Thoracic aorta (tissue), 2 donors: ENCODE data around the gene RRP15. TPM values are rescaled to one million over a fixed set of nuclear protein-coding genes. Genes with fewer than 3 reads are reported as not detected.

ENCODE experiments used
- ATAC-seq: fragments of 150-250 bp; one replicate; pipeline ENCODE4 v1.8.0; 2017; ENCODE audit warnings: low read depth; ENCODE audit not compliant: insufficient number of reproducible peaks, low FRiP score
- DNase-seq: peaks from one replicate; pipeline ENCODE4 v3.0.0-alpha.2; 2020; ENCODE audit warnings: low spot score
- H3K27ac ChIP-seq, 2 donors: fragments of 200-600 bp; sonication (generic); 1 replicate in 1 of 2; 2 replicates in 1 of 2; pipeline ENCODE4 v1.5.1; 2016; ENCODE audit warnings: mild to moderate bottlenecking in 2 of 2, moderate library complexity in 2 of 2
- H3K27me3 ChIP-seq: fragments of 200-600 bp; sonication (generic); replicated peaks from 2 replicates; pipeline ENCODE4 v1.6.0; 2016; ENCODE audit warnings: mild to moderate bottlenecking; ENCODE audit not compliant: insufficient read depth
- H3K36me3 ChIP-seq: fragments of 200-600 bp; sonication (generic); one replicate; pipeline ENCODE4 v1.5.1; 2016
- H3K4me1 ChIP-seq, 2 donors: fragments of 200-600 bp; sonication (generic); 1 replicate in 1 of 2; 2 replicates in 1 of 2; pipeline versions ENCODE4 v1.5.1 to v1.6.0; 2016; ENCODE audit warnings: low read depth in 2 of 2, mild to moderate bottlenecking in 1 of 2; ENCODE audit not compliant: control insufficient read depth in 1 of 2
- H3K4me3 ChIP-seq: fragments of 200-600 bp; sonication (generic); 2 replicates; pipeline ENCODE4 v1.5.1; 2016; ENCODE audit warnings: mild to moderate bottlenecking
- H3K9me3 ChIP-seq: fragments of 200-600 bp; sonication (generic); 2 replicates; pipeline ENCODE4 v1.5.1; 2016
- total RNA-seq, 2 donors: library from RNA; depleted of rRNA; stranded (reverse); fragments of >200 nt; gene quantifications; one replicate each; pipeline versions ENCODE4 v1.1.0 to v1.2.3, GENCODE V29; 2016
- TF ChIP-seq, protein P1 (sequence below): fragments of 200-600 bp; sonication (generic); IDR thresholded peaks from one replicate; pipeline ENCODE4 v1.5.1; 2019; ENCODE audit warnings: antibody characterized with exemption

RRP15 gene
- total RNA-seq, 2 donors from 2014 or later, result 2.2 to 14.3 TPM

DNA sequence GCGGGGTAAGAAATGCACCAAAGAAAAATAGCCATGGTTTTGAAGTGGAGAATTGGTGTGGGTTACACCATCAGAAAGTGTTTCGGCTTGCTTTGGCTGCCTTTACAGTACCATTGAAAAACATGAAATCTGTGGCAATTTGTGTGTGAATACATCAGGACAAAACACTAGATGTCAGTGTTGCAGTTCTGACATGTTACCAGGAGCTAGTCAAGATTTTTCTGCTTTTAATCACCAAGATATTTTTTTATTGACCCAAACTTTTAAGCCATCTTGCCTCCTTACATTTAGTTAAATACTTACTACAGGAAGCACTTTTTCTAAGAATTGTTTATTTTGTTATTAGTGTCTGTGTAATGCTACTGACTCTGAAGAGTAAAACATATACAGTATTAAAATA lies 14.3 kb downstream of the RRP15 start:
- Histone ChIP-seq H3K27me3 (no peaks in the 10 kb centered on the region), H3K27ac (no peak overlapping the region), H3K4me1 (no peaks in the 10 kb centered on the region), H3K36me3 (no peaks in the 10 kb centered on the region), H3K4me3 (no peak overlapping the region), H3K9me3 (no peaks in the 10 kb centered on the region)
- DNase-seq (no peak), ATAC-seq (no peak)
- TF ChIP-seq, protein P1, sequence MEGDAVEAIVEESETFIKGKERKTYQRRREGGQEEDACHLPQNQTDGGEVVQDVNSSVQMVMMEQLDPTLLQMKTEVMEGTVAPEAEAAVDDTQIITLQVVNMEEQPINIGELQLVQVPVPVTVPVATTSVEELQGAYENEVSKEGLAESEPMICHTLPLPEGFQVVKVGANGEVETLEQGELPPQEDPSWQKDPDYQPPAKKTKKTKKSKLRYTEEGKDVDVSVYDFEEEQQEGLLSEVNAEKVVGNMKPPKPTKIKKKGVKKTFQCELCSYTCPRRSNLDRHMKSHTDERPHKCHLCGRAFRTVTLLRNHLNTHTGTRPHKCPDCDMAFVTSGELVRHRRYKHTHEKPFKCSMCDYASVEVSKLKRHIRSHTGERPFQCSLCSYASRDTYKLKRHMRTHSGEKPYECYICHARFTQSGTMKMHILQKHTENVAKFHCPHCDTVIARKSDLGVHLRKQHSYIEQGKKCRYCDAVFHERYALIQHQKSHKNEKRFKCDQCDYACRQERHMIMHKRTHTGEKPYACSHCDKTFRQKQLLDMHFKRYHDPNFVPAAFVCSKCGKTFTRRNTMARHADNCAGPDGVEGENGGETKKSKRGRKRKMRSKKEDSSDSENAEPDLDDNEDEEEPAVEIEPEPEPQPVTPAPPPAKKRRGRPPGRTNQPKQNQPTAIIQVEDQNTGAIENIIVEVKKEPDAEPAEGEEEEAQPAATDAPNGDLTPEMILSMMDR, result peak; percentile 18

DNA sequence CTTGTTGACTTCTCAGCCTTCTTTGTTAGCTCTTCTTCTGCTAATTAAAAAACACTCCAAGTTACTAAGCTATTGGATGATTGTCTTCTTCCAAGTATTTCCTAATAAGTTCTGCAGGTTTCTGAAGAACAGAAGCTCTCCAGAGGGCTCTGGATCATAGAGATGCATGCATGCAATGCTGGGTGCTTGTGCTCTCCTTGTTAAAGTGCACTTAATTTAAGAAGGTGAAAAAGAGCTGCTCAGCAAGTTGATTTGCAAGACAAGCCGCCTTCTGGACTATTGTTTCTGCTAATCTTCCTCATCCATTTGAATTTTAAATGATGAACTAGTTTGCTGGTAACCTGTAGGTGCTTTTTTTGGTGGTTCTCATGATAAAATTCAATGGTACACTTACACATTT lies 16.1 kb downstream of the RRP15 start:
- H3K4me3 ChIP-seq, result no peak overlapping the region
- H3K27me3 ChIP-seq, result no peaks in the 10 kb centered on the region
- H3K27ac ChIP-seq, result no peak overlapping the region
- DNase-seq (no peak), ATAC-seq (no peak)
- TF ChIP-seq, protein P1, result no peak
- no peaks in the 10 kb centered on the region for H3K4me1 ChIP-seq
- no peaks in the 10 kb centered on the region for H3K9me3 ChIP-seq
- no peaks in the 10 kb centered on the region for H3K36me3 ChIP-seq

DNA sequence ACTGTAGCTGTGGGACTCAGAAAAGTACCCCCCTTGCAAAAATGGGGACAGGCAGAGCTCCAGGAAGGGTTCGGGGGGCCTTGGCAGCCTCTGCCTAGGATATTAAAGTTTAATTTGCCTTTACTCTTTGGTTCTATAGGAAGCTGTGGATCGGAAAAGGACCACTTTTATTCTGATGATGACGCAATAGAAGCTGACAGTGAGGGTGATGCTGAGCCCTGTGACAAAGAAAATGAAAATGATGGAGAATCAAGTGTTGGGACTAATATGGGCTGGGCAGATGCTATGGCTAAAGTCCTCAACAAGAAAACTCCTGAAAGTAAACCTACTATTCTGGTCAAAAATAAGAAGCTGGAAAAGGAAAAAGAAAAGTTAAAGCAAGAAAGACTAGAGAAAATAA lies 17.1 kb downstream of the RRP15 start:
- TF ChIP-seq, protein P1, result no peak
- H3K4me3 ChIP-seq, result no peak overlapping the region
- H3K27ac ChIP-seq, result no peak overlapping the region
- ATAC-seq (no peak), DNase-seq (no peak)
- H3K36me3 ChIP-seq, result no peaks in the 10 kb centered on the region
- H3K27me3 ChIP-seq, result no peaks in the 10 kb centered on the region
- no peaks in the 10 kb centered on the region for H3K4me1 ChIP-seq
- H3K9me3 ChIP-seq, result no peaks in the 10 kb centered on the region

DNA sequence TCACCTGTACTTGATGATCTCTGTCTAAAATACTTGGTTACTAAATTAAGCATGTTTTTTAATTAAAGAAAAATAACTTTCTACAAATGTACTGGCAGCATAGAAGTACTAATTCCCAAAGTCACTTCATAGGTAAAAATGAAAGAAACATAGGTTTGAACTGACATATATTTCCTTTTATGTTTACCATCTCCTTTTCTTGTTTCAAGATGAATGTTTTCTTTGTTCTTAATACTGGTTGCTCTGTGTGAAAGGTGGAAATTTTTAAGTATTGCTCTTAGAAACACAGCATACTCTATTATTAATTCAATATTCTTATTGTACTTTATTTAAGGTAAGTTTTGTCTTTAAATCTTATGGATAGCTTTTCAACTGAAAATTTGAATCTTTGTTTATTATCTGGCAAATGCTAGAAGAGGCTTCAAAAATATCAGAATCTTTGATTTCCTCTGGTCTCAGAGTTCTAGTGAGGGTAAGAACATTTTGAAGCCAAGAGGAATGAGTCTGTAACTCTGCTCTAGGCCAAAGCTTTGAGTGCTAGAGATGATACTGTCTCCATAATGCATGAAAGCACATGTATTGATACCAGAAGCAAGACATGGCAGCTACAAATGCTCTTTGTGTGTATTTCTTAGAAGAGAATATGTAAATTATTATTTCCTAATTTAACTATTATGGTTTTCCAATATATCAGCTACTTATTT lies 18.2 kb downstream of the RRP15 start:
- Histone ChIP-seq H3K36me3 (no peaks in the 10 kb centered on the region), H3K27me3 (no peaks in the 10 kb centered on the region), H3K4me3 (no peak overlapping the region), H3K9me3 (no peaks in the 10 kb centered on the region), H3K4me1 (no peaks in the 10 kb centered on the region), H3K27ac (no peak overlapping the region)
- TF ChIP-seq, protein P1, result no peak
- ATAC-seq, result no peak
- DNase-seq, result no peak

DNA sequence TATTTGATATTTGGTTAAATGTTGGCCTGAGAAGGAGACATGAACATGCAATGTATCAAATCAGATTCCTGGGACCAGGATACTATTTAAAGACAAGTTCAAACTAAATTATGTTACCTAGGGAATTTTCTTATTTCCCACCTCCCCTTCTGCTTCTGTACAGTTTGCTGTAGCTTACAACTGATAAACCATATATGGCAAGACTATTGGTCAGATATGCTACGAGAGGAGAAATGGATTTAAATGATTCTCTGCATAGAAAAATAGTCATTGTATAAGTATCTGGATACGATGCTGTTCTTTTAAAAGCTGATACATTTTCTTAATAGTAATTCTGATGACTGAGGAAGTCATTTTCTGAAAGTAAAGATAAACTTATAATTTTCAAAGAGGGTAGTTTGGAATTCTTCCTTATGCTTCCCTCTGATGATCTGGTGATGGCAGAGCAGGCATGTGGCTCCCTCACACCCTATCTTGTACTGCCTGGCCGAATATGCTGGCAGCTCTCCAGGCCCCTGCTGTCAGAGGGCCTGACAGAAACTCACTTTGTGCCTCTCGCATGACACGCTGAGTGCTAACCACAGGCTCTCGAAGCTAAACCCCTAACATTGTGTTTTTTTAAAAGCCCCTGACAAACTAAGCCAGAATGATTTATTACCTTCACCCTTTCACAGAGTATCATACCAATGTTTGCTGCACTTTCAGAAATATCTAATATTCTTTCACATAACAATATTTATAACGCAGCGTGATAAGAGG lies 19.4 kb downstream of the RRP15 start:
- Histone ChIP-seq H3K4me1 (no peaks in the 10 kb centered on the region), H3K9me3 (no peaks in the 10 kb centered on the region), H3K36me3 (no peaks in the 10 kb centered on the region), H3K4me3 (no peak overlapping the region), H3K27ac (no peak overlapping the region), H3K27me3 (no peaks in the 10 kb centered on the region)
- DNase-seq, result no peak
- ATAC-seq, result no peak
- TF ChIP-seq, protein P1, result no peak
